ENCODE measurements around the gene RBM18. TPM values are rescaled to one million over a fixed set of nuclear protein-coding genes. Genes with fewer than 3 reads are reported as not detected.

Gene RBM18
- total and polyA plus RNA-seq, 2 experiments from 2014 or later = 9.3 to 25.5 TPM

DNA sequence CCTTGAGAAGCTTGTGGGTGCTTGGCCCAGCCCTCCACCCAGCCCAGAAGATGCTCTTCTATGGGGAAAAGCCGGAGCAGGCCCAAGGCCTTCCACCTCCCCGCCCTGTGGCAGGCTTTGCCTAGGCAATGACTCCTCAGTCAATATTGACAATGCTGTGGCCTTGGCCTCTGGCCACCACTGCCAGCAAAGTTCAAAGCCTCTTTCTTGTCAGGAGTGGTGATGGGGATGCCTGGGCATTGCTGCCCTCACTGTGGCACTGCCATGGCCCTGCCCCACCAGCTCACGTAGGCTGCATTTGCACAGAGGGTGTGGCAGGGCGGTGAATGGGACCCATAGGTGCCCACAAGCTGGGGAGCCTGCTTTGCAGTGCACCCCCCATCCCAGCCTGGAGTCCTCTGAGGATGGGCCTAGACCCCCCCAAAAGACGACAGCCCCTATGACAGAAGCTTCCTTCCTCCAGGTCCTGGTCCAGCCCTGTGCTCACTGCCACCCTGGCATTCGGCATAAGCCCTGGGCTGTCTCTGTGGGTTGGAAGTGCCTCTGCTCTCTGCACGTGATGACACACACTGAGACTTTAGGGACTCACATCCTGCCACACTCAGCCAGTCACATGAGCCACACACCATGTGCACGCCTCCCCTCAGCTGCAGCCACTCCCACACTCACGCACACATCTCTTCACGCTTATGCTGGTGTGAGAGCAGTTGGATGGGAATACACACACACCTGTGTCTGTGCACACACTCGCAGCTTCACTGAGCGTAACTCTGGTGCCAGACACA is 73.9 kb downstream of the RBM18 start:
- no peaks in the 10 kb centered on the region; the same call in 2 of the 3 replicates for H3K9me3 Mint-ChIP-seq
- H3K27ac Mint-ChIP-seq = no peak overlapping the region
- H3K4me2 ChIP-seq = no peak overlapping the region
- H3K27me3 Mint-ChIP-seq (ENCODE audit: insufficient read depth, low read depth, poor library complexity) = peaks cover 7% of the 10 kb centered on the region
- no peak overlapping the region for H3K4me3 ChIP-seq
- no peaks in the 10 kb centered on the region for H3K9me2 ChIP-seq (ENCODE audit: insufficient read depth)
- H3K4me3 Mint-ChIP-seq = no peak overlapping the region
- H3K79me2 ChIP-seq (replicated peaks; ENCODE audit: insufficient read depth) = no peaks in the 10 kb centered on the region
- H4K20me1 ChIP-seq (replicated peaks; ENCODE audit: insufficient read depth) = no peaks in the 10 kb centered on the region
- ATAC-seq (no peak), DNase-seq (ENCODE audit: low spot score) (no peak)
- H3K36me3 ChIP-seq (ENCODE audit: insufficient read depth) = no peaks in the 10 kb centered on the region
- no peaks in the 10 kb centered on the region for H3K27me3 ChIP-seq (ENCODE audit: insufficient read depth)
- H2AFZ ChIP-seq = no peak overlapping the region
- H3K27ac ChIP-seq (ENCODE audit: low read depth) = no peak overlapping the region
- H3F3A ChIP-seq (replicated peaks; ENCODE audit: low read depth) = no peaks in the 10 kb centered on the region
- TF ChIP-seq JUNB (IDR thresholded peaks at IDR 0.05; ENCODE audit: unreplicated experiment) (no peak), NANOG (IDR thresholded peaks at IDR 0.05; ENCODE audit: borderline replicate concordance) (no peak), REST (IDR thresholded peaks at IDR 0.05; ENCODE audit: unreplicated experiment) (no peak), CREB1 (CRISPR knock-in tag; IDR thresholded peaks at IDR 0.05; ENCODE audit: low read depth) (no peak), CTCF (conservative IDR thresholded peaks at IDR 0.05; ENCODE audit: low read depth in 2 of 2) (no peak)
- H3K4me1 Mint-ChIP-seq = peaks cover 19% of the 10 kb centered on the region
- peaks cover 4% of the 10 kb centered on the region; the same call in 1 of the 2 replicates for H3K4me1 ChIP-seq (ENCODE audit: insufficient read depth)
- H3K36me3 Mint-ChIP-seq (ENCODE audit: low read depth) = no peaks in the 10 kb centered on the region; the same call in 2 of the 3 replicates

GRCh38 chr9:122188369-122188768 is 76.3 kb downstream of the RBM18 start:
- no peak overlapping the region for H3K4me3 ChIP-seq
- H3K27ac Mint-ChIP-seq = no peak overlapping the region
- no peak overlapping the region for H3K4me3 Mint-ChIP-seq
- no peaks in the 10 kb centered on the region; the same call in 2 of the 3 replicates for H3K9me3 Mint-ChIP-seq
- ATAC-seq (no peak), DNase-seq (ENCODE audit: low spot score) (no peak)
- no peaks in the 10 kb centered on the region for H3K36me3 ChIP-seq (ENCODE audit: insufficient read depth)
- no peak overlapping the region for H2AFZ ChIP-seq
- H3K27ac ChIP-seq (ENCODE audit: low read depth) = no peak overlapping the region
- H3K4me1 Mint-ChIP-seq = peaks cover 19% of the 10 kb centered on the region
- no peaks in the 10 kb centered on the region for H3K79me2 ChIP-seq (replicated peaks; ENCODE audit: insufficient read depth)
- no peaks in the 10 kb centered on the region for H3F3A ChIP-seq (replicated peaks; ENCODE audit: low read depth)
- no peaks in the 10 kb centered on the region for H4K20me1 ChIP-seq (replicated peaks; ENCODE audit: insufficient read depth)
- no peaks in the 10 kb centered on the region for H3K27me3 ChIP-seq (ENCODE audit: insufficient read depth)
- no peaks in the 10 kb centered on the region; the same call in 2 of the 3 replicates for H3K36me3 Mint-ChIP-seq (ENCODE audit: low read depth)
- H3K27me3 Mint-ChIP-seq (ENCODE audit: insufficient read depth, low read depth, poor library complexity) = peaks cover 7% of the 10 kb centered on the region
- H3K4me2 ChIP-seq = no peak overlapping the region
- H3K4me1 ChIP-seq (ENCODE audit: insufficient read depth) = peaks cover 4% of the 10 kb centered on the region; the same call in 1 of the 2 replicates
- H3K9me2 ChIP-seq (ENCODE audit: insufficient read depth) = no peaks in the 10 kb centered on the region
- TF ChIP-seq CREB1 (CRISPR knock-in tag; IDR thresholded peaks at IDR 0.05; ENCODE audit: low read depth) = no peak
- no peak for TF ChIP-seq CTCF (conservative IDR thresholded peaks at IDR 0.05; ENCODE audit: low read depth in 2 of 2)
- TF ChIP-seq POLR2AphosphoS5 (IDR thresholded peaks at IDR 0.05; ENCODE audit: low read depth) = no peak
- no peak for TF ChIP-seq ZNF331 (CRISPR knock-in tag; IDR thresholded peaks at IDR 0.05; ENCODE audit: low read depth)
- no peak for TF ChIP-seq NANOG (IDR thresholded peaks at IDR 0.05; ENCODE audit: borderline replicate concordance)
- no peak for TF ChIP-seq STAT1 (IDR thresholded peaks at IDR 0.05; ENCODE audit: unreplicated experiment)
- TF ChIP-seq, protein P1, sequence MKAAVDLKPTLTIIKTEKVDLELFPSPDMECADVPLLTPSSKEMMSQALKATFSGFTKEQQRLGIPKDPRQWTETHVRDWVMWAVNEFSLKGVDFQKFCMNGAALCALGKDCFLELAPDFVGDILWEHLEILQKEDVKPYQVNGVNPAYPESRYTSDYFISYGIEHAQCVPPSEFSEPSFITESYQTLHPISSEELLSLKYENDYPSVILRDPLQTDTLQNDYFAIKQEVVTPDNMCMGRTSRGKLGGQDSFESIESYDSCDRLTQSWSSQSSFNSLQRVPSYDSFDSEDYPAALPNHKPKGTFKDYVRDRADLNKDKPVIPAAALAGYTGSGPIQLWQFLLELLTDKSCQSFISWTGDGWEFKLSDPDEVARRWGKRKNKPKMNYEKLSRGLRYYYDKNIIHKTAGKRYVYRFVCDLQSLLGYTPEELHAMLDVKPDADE (IDR thresholded peaks at IDR 0.05) = no peak

All from GM23338 (cell line).